BE2C (cell line): ENCODE data around the gene CRYAA.
A peak's percentile ranks its signal among the peaks of the same experiment; 100 is the strongest.

Experiments used
- DNase-seq: peaks from one replicate; pipeline ENCODE4 v3.0.0-alpha.2; 2020
- H3K27me3 ChIP-seq: fragments of 250-450 bp; sonication (Bioruptor Pico); 2 replicates; pipeline ENCODE4 v1.5.1; 2020; ENCODE audit warnings: mild to moderate bottlenecking
- H3K36me3 ChIP-seq: fragments of 250-450 bp; sonication (Bioruptor Pico); 2 replicates; pipeline ENCODE4 v1.5.1; 2020; ENCODE audit warnings: mild to moderate bottlenecking
- H3K4me1 ChIP-seq: fragments of 250-450 bp; sonication (Bioruptor Pico); 2 replicates; pipeline ENCODE4 v1.5.1; 2020
- H3K4me3 ChIP-seq: 2 replicates; pipeline ENCODE4 v1.5.1; 2011; ENCODE audit warnings: low read depth, low read length
- H3K9me3 ChIP-seq: fragments of 250-450 bp; sonication (Bioruptor Pico); 2 replicates; pipeline ENCODE4 v1.5.1; 2020
- TF ChIP-seq, protein P1 (sequence below): IDR thresholded peaks from 2 replicates; pipeline ENCODE4 v1.5.1; 2012; ENCODE audit warnings: mild to moderate bottlenecking, low read depth, low read length

The CRYAA gene

DNA sequence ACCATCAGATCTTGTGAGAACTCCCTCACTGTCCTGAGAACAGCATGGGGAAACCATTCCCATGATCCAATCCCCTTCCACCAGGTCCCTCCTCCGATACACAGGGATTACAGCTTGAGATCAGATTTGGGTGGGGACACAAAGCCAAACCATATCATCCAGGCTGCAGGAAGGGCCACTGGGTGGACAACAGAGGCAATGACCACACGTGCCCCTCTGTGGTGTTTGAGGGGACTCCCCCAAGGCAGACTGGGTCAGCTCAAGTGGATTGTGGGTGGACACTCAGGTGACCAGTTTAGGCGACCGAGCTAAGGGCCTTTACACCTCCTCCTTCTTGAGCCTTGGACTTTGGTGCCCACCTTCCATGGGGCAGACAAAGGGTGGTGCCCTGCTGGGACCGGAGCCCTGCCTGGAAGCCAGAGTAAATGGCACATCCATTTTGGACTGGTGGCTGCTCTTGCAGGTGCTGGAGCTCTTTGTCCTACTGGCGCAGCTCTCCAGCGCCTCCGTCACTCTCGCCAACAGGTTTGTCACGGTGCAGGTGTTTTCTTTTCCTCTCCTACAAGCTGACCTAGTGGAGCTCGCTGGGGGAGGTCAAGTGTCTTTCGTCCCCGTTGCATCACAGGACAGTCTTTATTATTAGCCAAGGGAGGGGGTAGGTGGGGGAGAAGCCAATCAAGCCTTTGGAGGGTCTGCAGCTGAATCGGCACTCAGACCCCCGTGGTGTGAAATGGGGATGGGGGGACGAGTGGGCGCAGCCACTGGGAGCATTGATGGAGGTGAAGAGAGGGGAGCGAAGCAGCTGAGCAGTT lies 37.6 kb downstream of the CRYAA start:
- no peak for DNase-seq
- Histone ChIP-seq H3K27me3 (no peaks in the 10 kb centered on the region), H3K4me1 (no peaks in the 10 kb centered on the region; the same call in 1 of the 2 replicates), H3K36me3 (no peaks in the 10 kb centered on the region), H3K9me3 (no peaks in the 10 kb centered on the region), H3K4me3 (no peak overlapping the region)
- TF ChIP-seq, protein P1, sequence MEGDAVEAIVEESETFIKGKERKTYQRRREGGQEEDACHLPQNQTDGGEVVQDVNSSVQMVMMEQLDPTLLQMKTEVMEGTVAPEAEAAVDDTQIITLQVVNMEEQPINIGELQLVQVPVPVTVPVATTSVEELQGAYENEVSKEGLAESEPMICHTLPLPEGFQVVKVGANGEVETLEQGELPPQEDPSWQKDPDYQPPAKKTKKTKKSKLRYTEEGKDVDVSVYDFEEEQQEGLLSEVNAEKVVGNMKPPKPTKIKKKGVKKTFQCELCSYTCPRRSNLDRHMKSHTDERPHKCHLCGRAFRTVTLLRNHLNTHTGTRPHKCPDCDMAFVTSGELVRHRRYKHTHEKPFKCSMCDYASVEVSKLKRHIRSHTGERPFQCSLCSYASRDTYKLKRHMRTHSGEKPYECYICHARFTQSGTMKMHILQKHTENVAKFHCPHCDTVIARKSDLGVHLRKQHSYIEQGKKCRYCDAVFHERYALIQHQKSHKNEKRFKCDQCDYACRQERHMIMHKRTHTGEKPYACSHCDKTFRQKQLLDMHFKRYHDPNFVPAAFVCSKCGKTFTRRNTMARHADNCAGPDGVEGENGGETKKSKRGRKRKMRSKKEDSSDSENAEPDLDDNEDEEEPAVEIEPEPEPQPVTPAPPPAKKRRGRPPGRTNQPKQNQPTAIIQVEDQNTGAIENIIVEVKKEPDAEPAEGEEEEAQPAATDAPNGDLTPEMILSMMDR: no peak

DNA sequence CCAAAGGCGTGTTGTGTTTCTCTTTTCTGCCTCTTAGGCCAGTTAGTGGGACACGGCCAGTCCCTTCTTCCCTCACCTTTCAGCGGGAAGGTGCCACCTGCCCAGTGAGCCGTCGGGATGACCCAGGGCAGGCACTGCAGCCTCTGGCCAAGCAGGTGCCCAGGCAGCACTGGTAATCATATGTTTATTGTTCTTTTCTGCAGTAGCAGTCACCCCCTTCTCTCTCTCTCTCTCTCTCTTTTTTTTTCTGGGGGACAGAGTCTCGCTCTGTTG lies 38.2 kb downstream of the CRYAA start:
- Histone ChIP-seq H3K4me3 (no peak overlapping the region), H3K9me3 (no peaks in the 10 kb centered on the region), H3K27me3 (no peaks in the 10 kb centered on the region), H3K36me3 (no peaks in the 10 kb centered on the region), H3K4me1 (no peaks in the 10 kb centered on the region; the same call in 1 of the 2 replicates)
- DNase-seq: no peak
- TF ChIP-seq, protein P1: no peak

DNA sequence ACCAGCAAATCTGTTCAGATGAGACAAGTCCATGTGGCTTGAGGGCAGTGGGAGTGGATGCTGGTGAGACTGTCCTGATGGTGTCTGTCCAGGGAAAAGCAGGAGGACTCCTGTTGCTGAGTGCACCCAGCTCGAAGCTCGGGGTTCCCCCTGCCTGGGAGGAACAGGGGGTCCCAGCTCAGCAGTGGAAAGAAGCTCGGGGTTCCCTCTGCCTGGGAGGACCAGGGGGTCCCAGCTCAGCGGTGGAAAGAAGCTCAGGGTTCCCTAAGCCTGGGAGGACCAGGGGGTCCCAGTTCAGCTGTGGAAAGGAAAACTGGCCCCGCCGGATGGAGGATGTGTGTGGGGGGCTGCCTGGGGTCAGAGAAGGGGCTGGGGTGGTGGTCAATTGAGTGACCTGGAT lies 39.1 kb downstream of the CRYAA start:
- DNase-seq: no peak
- no peaks in the 10 kb centered on the region; the same call in 1 of the 2 replicates for H3K4me1 ChIP-seq

DNA sequence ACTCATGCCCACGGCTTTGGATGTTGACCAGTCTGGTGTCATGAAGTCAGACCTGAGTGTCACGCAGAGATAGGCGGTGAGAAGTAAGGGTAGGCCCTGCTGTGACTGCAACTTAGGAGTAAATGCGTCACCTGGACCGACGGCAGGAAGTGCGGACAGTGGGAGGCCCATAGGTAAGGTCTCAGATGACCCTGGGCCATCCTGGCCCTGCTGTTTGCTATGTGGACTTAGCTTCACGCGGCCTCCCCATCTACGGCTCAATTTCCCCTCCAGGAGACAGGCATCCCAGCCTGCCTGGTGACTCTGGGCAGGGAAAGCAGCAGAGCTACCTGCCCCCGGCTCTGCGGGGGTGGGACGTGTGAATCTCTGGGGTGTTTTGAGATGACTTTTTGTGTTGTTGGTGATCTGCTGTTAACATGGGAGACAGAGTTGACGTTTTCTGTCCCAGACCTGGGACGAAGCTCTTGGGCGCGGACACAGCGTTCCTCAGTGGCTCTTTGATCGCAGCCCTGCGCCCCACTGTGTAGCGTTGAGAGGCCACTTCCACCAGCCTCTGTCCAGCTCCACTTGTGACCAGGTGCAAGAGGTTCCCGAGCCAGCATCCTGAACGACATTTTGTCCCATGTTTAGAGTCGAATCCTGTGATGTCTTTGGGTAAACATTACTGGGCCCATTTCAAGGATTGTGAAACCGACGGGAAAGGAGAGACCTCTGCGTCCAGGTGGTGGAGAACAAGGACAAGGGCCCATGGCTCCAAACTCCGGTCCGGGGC lies 39.9 kb downstream of the CRYAA start:
- TF ChIP-seq, protein P1: no peak
- Histone ChIP-seq H3K9me3 (no peaks in the 10 kb centered on the region), H3K4me3 (no peak overlapping the region), H3K36me3 (no peaks in the 10 kb centered on the region), H3K27me3 (no peaks in the 10 kb centered on the region), H3K4me1 (no peaks in the 10 kb centered on the region; the same call in 1 of the 2 replicates)
- DNase-seq: no peak

More for the DNA sequence above, 39.1 kb downstream of the CRYAA start:
- TF ChIP-seq, protein P1: no peak
- Histone ChIP-seq H3K27me3 (no peaks in the 10 kb centered on the region), H3K4me3 (no peak overlapping the region), H3K9me3 (no peaks in the 10 kb centered on the region), H3K36me3 (no peaks in the 10 kb centered on the region)

DNA sequence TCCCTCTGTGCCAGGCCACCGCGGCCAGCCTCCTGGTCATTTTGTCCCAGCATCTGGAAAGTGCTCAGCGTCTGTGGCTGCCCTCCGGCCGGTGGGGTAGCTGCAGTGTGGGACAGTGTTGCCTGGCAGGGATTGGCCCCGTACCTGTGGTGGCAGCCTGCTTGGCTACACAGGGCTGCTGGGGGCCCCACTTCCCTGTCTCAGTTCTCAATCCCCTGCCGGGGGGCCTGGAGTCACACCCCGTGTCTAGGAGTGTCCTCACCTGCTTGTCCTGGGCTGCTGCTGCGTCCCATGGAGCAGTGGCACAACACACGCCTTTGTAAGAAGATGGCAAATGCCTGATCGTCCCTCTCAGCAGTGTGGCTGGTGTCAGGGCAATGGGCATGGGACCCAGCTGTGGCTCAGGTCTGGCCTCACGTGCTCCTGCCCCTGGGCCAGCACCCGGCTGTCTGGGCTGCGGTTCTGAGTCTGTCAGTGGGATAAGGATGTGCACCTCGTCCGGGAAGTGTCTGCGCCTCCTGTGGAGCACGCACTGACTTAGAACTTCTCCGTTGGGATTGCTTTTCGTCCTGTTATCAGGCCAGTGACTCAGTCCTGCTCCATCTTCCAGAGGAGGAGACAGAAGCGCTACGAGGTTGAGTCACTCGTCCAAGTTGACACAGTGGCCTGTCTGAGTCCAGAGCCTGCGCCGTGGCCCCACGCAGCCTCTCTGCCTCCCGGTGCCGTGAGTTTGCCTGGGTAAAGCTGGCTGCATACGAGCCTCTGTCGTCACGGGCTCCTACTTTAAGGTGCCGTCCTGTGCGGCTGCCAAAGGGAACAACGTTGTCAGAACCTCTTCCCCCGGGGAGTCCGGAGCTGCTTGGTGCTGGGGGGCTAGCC lies 41.0 kb downstream of the CRYAA start:
- Histone ChIP-seq H3K36me3 (no peaks in the 10 kb centered on the region), H3K9me3 (no peaks in the 10 kb centered on the region), H3K4me3 (no peak overlapping the region), H3K4me1 (no peaks in the 10 kb centered on the region; the same call in 1 of the 2 replicates), H3K27me3 (no peaks in the 10 kb centered on the region)
- TF ChIP-seq, protein P1: no peak
- DNase-seq: peak; percentile 43
